GM18507 (cell line): ENCODE measurements around the gene CEACAM5.
A peak's percentile ranks its signal among the peaks of the same experiment; 100 is the strongest.
"Not testable (repeated sequence)": the region's sequence is repeated elsewhere in the genome, so short reads cannot be mapped to it uniquely, and the experiment has no call there.

ENCODE experiments used
- DNase-seq: peaks from one replicate; pipeline ENCODE4 v3.0.0; 2011; ENCODE audit warnings: low read depth; ENCODE audit not compliant: insufficient read length; ENCODE audit errors: extremely low spot score
- FAIRE-seq: peaks from 2 replicates; lab custom pipeline; 2011; peaks lifted over from hg19 to GRCh38; lab: Jason Lieb, UNC

CEACAM5 gene

GRCh38 chr19:41734156-41734555, 25.7 kb downstream of the CEACAM5 start:
- no peak for DNase-seq
- no peak for FAIRE-seq

GRCh38 chr19:41734585-41734984, 26.2 kb downstream of the CEACAM5 start:
- FAIRE-seq, result no peak
- DNase-seq, result no peak

GRCh38 chr19:41735071-41735600, 26.7 kb downstream of the CEACAM5 start:
- FAIRE-seq (no peak), DNase-seq (no peak)

GRCh38 chr19:41739361-41739760, 30.9 kb downstream of the CEACAM5 start:
- no peak for DNase-seq
- FAIRE-seq, result no peak

GRCh38 chr19:41740415-41741243, 32.2 kb downstream of the CEACAM5 start:
- no peak for FAIRE-seq
- no peak for DNase-seq

GRCh38 chr19:41741244-41741554, 32.8 kb downstream of the CEACAM5 start:
- FAIRE-seq (no peak), DNase-seq (no peak)

GRCh38 chr19:41744850-41745249, 36.4 kb downstream of the CEACAM5 start:
- no peak for FAIRE-seq
- DNase-seq, result no peak

- DNase-seq (no peak), FAIRE-seq (no peak)
Observed at GRCh38 chr19:41745756-41746155, 37.3 kb downstream of the CEACAM5 start.

GRCh38 chr19:41746593-41747227, 38.3 kb downstream of the CEACAM5 start:
- DNase-seq (peak; percentile 11), FAIRE-seq (peak; percentile 79)

- FAIRE-seq (no peak), DNase-seq (no peak)
Observed at GRCh38 chr19:41748012-41748411, 39.6 kb downstream of the CEACAM5 start.

GRCh38 chr19:41750248-41751134, 42.1 kb downstream of the CEACAM5 start:
- not testable (repeated sequence) for DNase-seq, FAIRE-seq

- FAIRE-seq (peak; percentile 33), DNase-seq (peak; percentile 29)
Observed at GRCh38 chr19:41753159-41753558, 44.7 kb downstream of the CEACAM5 start.

- DNase-seq (no peak), FAIRE-seq (peak; percentile 95)
Observed at GRCh38 chr19:41753936-41754529, 45.6 kb downstream of the CEACAM5 start.

- DNase-seq (no peak), FAIRE-seq (no peak)
Observed at GRCh38 chr19:41755328-41755913, 47.0 kb downstream of the CEACAM5 start, which contains the start of gene CEACAM6. Gene CEACAM6, plus strand, starts transcription at chr19:41755530. Its CDS starts 109 bp downstream, at chr19:41755639.

- no peak for FAIRE-seq
Observed at GRCh38 chr19:41758846-41759245, 50.4 kb downstream of the CEACAM5 start.

GRCh38 chr19:41767115-41767514, 58.7 kb downstream of the CEACAM5 start:
- DNase-seq, result no peak
- FAIRE-seq, result no peak

More at GRCh38 chr19:41758846-41759245, 50.4 kb downstream of the CEACAM5 start:
- DNase-seq, result no peak

GRCh38 chr19:41768105-41768504, 59.7 kb downstream of the CEACAM5 start:
- not testable (repeated sequence) for FAIRE-seq, DNase-seq

- FAIRE-seq (no peak), DNase-seq (no peak)
Observed at GRCh38 chr19:41769608-41770007, 61.2 kb downstream of the CEACAM5 start.

- FAIRE-seq, result no peak
- no peak for DNase-seq
Observed at GRCh38 chr19:41771410-41771809, 63.0 kb downstream of the CEACAM5 start.
